ENCODE results near the gene PARP3. TPM values are rescaled to one million over a fixed set of nuclear protein-coding genes. Genes with fewer than 3 reads are reported as not detected.

PARP3 gene
- total and polyA plus RNA-seq, 9 of the 15 experiments (the other 6 are each of a cell fraction or from before 2014, with no cell fraction given): 0.46 to 6.6 (median 4.5) TPM

- TF ChIP-seq ZNF318 (IDR thresholded peaks at IDR 0.05; ENCODE audit: borderline replicate concordance in 1 of 2, low read depth in 1 of 2): no peak
- TF ChIP-seq ZBTB33 (CRISPR knock-in tag; IDR thresholded peaks at IDR 0.05): peak; percentile 69
Measured at GRCh38 chr3:51988286-51989146, 46.4 kb downstream of the PARP3 start (continued).
